ENCODE data around the gene ANKRD44. TPM values are rescaled to one million over a fixed set of nuclear protein-coding genes. Genes with fewer than 3 reads are reported as not detected.
"Not testable (repeated sequence)": the region's sequence is repeated elsewhere in the genome, so short reads cannot be mapped to it uniquely, and the experiment has no call there.

Gene ANKRD44
- total RNA-seq, 4 donors from 2014 or later = 24.4 to 51.8 (median 35.7) TPM

DNA sequence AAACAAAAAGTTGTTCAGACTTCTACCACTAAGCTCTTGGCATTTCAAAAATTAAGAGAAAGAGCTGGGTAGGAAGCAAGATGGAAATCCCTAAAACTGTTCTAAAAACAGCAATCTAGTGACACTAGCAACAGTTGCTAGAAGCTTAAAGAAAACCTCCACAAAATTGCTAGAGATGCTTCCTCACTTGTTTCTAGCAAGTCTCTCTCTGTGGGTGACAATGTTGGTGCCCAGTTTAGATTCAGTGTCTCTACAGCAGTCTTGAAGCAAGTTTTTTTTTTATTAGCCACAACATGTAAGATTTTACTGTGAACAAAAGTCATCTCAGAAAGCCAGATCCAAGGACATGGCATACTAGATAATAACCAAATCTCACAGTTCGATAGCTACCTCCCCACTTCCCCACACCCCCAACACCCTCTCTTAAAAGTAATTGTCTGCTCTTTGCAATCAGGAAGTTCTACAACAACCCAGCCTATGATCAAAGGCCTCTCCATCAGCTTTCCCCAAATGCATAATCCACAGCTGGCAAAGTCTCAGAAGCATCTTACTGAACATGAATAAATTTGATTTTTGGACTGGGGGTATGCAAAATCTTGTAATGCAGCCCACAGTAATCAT, 70.0 kb downstream of the ANKRD44 start:
- H3K4me1 ChIP-seq = peaks cover 0 to 49% (median 0%) of the 10 kb centered on the region in 3 donors
- no peak overlapping the region for H3K27ac ChIP-seq
- H3K36me3 ChIP-seq = no peaks in the 10 kb centered on the region
- no peaks in the 10 kb centered on the region for H3K27me3 ChIP-seq
- TF ChIP-seq CTCF (IDR thresholded peaks at IDR 0.05) (no peak), POLR2AphosphoS5 (IDR thresholded peaks at IDR 0.05) (no peak), EP300 (IDR thresholded peaks at IDR 0.05) (no peak), POLR2A (IDR thresholded peaks at IDR 0.05) (no peak)
- no peaks in the 10 kb centered on the region for H3K9me3 ChIP-seq
- no peak for ATAC-seq
- no peak overlapping the region for H3K4me3 ChIP-seq
- 59% methylated on average over 1 of the region's 1 CpG; no CpG with 5 or more reads in 1 of the 2 donors for WGBS, 2 donors (ENCODE audit: low coverage in 1 of 2)

- H3K4me3 ChIP-seq, H3K36me3 ChIP-seq, ATAC-seq, H3K27me3 ChIP-seq, H3K27ac ChIP-seq, H3K9me3 ChIP-seq: not testable (repeated sequence)
- WGBS, 2 donors (ENCODE audit: low coverage in 1 of 2) = 60 to 79% methylated on average over 5 to 7 of the region's 7 CpGs
- peaks cover 0 to 49% (median 0%) of the 10 kb centered on the region in 3 donors for H3K4me1 ChIP-seq
Measured at GRCh38 chr2:197240018-197240417, 70.6 kb downstream of the ANKRD44 start.

- H3K27ac ChIP-seq = peak overlapping the region in 1 of 4 donors; percentile 39
- peaks cover 0 to 49% (median 0%) of the 10 kb centered on the region in 3 donors for H3K4me1 ChIP-seq
- no peak for ATAC-seq
- H3K36me3 ChIP-seq = no peaks in the 10 kb centered on the region
- no peak overlapping the region for H3K4me3 ChIP-seq
- 75 to 87% methylated on average over 2 of the region's 2 CpGs for WGBS, 2 donors (ENCODE audit: low coverage in 1 of 2)
- H3K9me3 ChIP-seq = no peaks in the 10 kb centered on the region
- no peak for TF ChIP-seq CTCF (IDR thresholded peaks at IDR 0.05)
- no peak for TF ChIP-seq EP300 (IDR thresholded peaks at IDR 0.05)
- H3K27me3 ChIP-seq = no peaks in the 10 kb centered on the region
Measured at GRCh38 chr2:197239434-197239833, 71.1 kb downstream of the ANKRD44 start.

DNA sequence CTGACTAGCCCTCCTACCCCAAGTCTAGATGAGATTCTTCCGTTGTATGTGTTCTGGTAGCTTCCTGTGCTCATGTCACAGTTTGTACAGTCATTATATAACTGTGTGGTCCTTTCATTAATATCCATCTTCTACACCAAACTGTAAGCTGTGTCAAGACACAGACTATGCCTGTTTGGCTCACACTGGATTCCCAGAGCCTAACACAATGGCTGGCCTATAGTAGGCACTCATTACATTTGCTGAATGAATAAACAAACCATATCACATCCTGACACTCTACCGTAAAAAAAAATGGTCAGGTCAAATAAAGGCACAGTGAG, 72.6 kb downstream of the ANKRD44 start:
- TF ChIP-seq POLR2A (IDR thresholded peaks at IDR 0.05) (no peak), EP300 (IDR thresholded peaks at IDR 0.05) (no peak), POLR2AphosphoS5 (IDR thresholded peaks at IDR 0.05) (no peak), CTCF (IDR thresholded peaks at IDR 0.05) (no peak)
- Histone ChIP-seq H3K9me3 (no peaks in the 10 kb centered on the region), H3K4me3 (no peak overlapping the region), H3K4me1 (peaks cover 0 to 53% (median 0%) of the 10 kb centered on the region in 3 donors), H3K27me3 (no peaks in the 10 kb centered on the region), H3K36me3 (no peaks in the 10 kb centered on the region), H3K27ac (no peak overlapping the region)
- ATAC-seq = no peak
- WGBS, 2 donors (ENCODE audit: low coverage in 1 of 2) = 55 to 78% methylated on average over 1 to 2 of the region's 2 CpGs

GRCh38 chr2:197237291-197238042, 73.1 kb downstream of the ANKRD44 start:
- 76 to 81% methylated on average over 8 of the region's 8 CpGs for WGBS, 2 donors (ENCODE audit: low coverage in 1 of 2)
- H3K27ac ChIP-seq = no peak overlapping the region
- no peaks in the 10 kb centered on the region for H3K9me3 ChIP-seq
- H3K36me3 ChIP-seq = no peaks in the 10 kb centered on the region
- no peak for TF ChIP-seq POLR2AphosphoS5 (IDR thresholded peaks at IDR 0.05)
- TF ChIP-seq EP300 (IDR thresholded peaks at IDR 0.05) = no peak
- TF ChIP-seq CTCF (IDR thresholded peaks at IDR 0.05) = no peak
- TF ChIP-seq POLR2A (IDR thresholded peaks at IDR 0.05) = no peak
- H3K27me3 ChIP-seq = no peaks in the 10 kb centered on the region
- no peak for ATAC-seq
- H3K4me1 ChIP-seq = peaks cover 0 to 53% (median 0%) of the 10 kb centered on the region in 3 donors
- H3K4me3 ChIP-seq = no peak overlapping the region

All from gastroesophageal sphincter (tissue), 4 donors.